H54 (cell line): ENCODE results near the gene SLC7A11.
A peak's percentile ranks its signal among the peaks of the same experiment; 100 is the strongest.

Source experiments
- DNase-seq: peaks from one replicate; pipeline ENCODE4 v3.0.0; 2011; ENCODE audit warnings: low spot score, mixed read lengths; ENCODE audit not compliant: insufficient read length
- FAIRE-seq: peaks from 3 replicates; lab custom pipeline; 2011; peaks lifted over from hg19 to GRCh38; lab: Jason Lieb, UNC
- POLR2A ChIP-seq: IDR thresholded peaks from 2 replicates; pipeline ENCODE4 v1.6.1; 2011; ENCODE audit warnings: low read depth, mild to moderate bottlenecking, low read length

The SLC7A11 gene

DNA sequence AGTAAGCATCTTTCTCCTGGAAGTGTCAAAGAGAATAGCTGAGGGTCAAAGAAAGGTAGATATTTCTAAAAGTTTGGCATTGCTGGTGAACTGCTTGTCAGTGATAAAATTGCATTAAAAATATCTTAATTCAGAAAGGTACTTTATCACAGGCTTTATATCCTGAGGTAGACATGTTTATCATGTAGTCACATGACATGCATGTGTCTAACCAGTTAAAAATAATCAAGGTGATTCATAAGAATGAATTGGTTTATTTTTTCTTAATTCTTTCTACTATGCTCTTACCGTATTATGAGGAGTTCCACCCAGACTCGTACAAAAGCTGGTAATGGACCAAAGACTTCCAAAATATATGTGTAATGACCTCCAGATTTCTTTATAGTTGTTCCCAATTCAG lies 6.1 kb downstream of the SLC7A11 start:
- no peak for TF ChIP-seq POLR2A
- FAIRE-seq (no peak), DNase-seq (no peak)

DNA sequence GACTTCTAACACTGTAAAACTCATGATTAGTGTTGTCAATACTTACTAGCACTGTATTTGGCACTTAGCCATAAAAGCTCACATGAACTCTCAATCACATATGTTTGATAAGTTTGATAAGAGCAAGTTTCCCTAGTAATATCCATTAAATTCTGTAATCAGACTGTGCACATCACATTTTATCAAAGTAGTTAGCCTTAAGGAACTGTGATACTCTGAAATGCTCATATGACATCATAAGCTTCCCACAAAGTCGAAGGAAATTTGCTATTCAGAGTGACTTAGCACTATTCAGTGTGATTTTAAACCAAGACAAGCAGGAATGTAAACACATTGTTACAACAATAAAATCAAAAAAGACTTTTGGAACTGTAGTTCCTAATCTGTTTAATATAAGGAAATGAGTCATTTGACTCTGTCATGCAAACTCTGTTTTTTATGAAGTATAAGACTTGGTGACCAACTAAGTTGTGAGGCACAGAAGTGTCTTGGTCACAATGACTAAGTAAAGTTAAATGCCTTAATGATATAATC lies 6.7 kb downstream of the SLC7A11 start:
- TF ChIP-seq POLR2A: no peak
- no peak for DNase-seq
- peak; percentile 76 for FAIRE-seq

DNA sequence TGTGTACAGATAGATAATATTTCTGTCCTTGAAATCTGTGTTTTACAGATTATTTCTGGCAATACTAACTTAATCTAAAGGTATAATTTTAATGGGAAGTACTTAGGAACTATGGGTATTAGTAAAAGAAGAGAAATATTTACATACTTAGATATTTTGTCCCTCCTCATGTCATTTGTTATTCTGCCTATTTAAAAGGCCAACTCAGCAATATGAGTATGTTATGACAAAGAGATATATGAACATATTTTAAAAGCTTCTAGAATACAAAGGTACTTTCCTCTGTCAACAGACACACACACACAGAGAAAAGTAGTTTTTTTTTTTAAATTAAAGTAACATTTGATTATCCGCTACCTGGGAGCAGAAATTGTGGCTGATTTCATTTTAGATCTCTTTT lies 7.9 kb downstream of the SLC7A11 start:
- no peak for TF ChIP-seq POLR2A
- DNase-seq (no peak), FAIRE-seq (no peak)

- DNase-seq (no peak), FAIRE-seq (no peak)
- TF ChIP-seq POLR2A: no peak
These were observed 8.7 kb downstream of the SLC7A11 start for GRCh38 chr4:138233313-138234034.

DNA sequence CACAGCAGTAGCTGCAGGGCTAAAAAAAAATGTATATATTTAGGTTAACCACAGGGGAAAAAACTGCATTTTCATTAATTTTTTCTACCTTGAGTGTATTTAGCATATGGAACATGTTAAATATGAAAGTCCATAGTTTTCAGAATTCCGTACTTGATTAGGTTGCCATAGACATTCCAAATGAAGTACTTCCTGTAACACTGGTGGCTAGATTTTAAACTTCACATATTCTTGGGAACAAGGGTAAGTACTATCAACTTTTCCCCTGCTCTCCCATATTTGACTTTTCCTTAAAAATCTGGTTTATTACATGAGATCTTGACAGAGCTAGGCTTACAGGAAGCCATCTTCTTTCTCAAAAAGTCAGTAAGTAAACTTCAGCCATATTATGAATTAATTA lies 9.8 kb downstream of the SLC7A11 start:
- TF ChIP-seq POLR2A: no peak
- DNase-seq: no peak
- no peak for FAIRE-seq

- DNase-seq: no peak
- no peak for FAIRE-seq
- no peak for TF ChIP-seq POLR2A
These were observed 12.1 kb downstream of the SLC7A11 start for GRCh38 chr4:138230048-138230447.

GRCh38 chr4:138229160-138229559 lies 13.0 kb downstream of the SLC7A11 start:
- FAIRE-seq (no peak), DNase-seq (no peak)
- TF ChIP-seq POLR2A: no peak

GRCh38 chr4:138226351-138226750 lies 15.8 kb downstream of the SLC7A11 start:
- no peak for FAIRE-seq
- DNase-seq: no peak
- no peak for TF ChIP-seq POLR2A

DNA sequence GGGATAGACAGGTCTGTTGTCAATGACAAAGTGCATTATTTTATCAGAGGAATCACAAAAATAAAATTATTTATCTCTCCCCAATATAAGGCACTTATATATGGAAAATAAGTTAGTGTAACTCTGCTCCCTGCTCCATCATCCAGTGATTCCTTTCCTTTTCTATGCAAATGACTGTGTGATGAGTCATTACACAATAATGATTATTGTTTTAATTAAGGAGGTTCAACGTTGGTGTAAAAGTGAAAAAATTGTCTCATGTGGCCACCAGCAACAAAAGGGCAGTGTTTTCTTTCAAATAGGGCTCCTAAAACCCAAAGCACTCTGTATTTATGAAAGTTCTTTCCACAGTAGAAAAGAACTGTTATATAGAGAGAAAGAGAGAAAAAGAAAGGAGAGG lies 16.7 kb downstream of the SLC7A11 start:
- no peak for FAIRE-seq
- no peak for TF ChIP-seq POLR2A
- no peak for DNase-seq

- DNase-seq (no peak), FAIRE-seq (no peak)
- no peak for TF ChIP-seq POLR2A
These were observed 17.5 kb downstream of the SLC7A11 start for GRCh38 chr4:138224614-138225013.

- DNase-seq: no peak
- TF ChIP-seq POLR2A: no peak
These were observed 18.8 kb downstream of the SLC7A11 start for GRCh38 chr4:138223231-138223910.

DNA sequence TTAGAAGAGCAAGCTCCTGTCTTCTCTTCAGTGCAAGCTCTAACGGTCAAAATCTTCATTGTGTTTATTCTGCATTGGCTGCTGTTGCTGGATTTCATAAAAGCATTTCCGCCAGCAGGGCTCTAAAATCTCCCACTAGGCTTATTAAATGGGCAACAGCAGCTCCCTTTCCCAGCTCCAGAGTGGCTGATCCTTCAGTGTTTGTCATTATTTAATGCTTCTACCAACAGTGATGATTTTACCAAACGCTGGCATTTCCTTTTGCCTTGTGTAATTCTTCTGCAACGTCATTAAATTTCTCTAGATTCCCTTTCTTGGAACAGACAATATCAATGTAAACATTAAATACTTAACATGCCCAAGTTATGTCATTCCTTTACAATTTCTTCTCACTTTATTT lies 20.1 kb downstream of the SLC7A11 start:
- TF ChIP-seq POLR2A: no peak
- DNase-seq: no peak
- no peak for FAIRE-seq

More at GRCh38 chr4:138223231-138223910, 18.8 kb downstream of the SLC7A11 start:
- FAIRE-seq: no peak

GRCh38 chr4:138218976-138219375 lies 23.2 kb downstream of the SLC7A11 start:
- DNase-seq: no peak
- no peak for TF ChIP-seq POLR2A
- no peak for FAIRE-seq

- FAIRE-seq: no peak
- no peak for DNase-seq
- no peak for TF ChIP-seq POLR2A
These were observed 24.6 kb downstream of the SLC7A11 start for GRCh38 chr4:138217567-138217966.
